ENCODE measurements around the gene PCDHGB7. TPM values are rescaled to one million over a fixed set of nuclear protein-coding genes. Genes with fewer than 3 reads are reported as not detected.

PCDHGB7 gene
- total and polyA plus RNA-seq, 10 of the 15 experiments (the other 5 are each of a cell fraction or from before 2014, with no cell fraction given) = 0.27 to 1.3 (median 0.54) TPM; not detected in 2

DNA sequence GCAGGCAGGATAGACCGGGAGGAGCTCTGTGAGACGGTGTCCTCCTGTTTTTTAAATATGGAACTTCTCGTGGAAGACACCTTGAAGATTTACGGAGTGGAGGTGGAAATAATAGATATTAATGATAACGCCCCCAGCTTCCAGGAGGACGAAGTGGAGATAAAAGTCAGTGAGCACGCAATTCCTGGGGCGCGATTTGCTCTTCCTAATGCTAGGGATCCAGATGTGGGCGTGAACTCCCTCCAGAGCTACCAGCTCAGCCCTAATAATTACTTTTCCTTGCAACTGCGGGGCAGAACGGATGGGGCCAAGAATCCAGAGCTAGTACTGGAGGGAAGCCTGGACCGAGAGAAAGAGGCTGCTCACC is 4.0 kb downstream of the PCDHGB7 start:
- no peak for ATAC-seq
- no peak for FAIRE-seq
- WGBS (ENCODE audit: insufficient coverage, insufficient replicate concordance, low lambda C conversion rate, missing lambda C conversion rate) = 32% methylated on average over 13 of the region's 13 CpGs
- ChIA-PET POLR2A (interaction anchor here (1.0 to 1.2 kb wide), 2 partner anchors 9 to 142 kb away, joined by 3 to 5 read pairs; partner anchors contain the start of gene PCDHGA10), CTCF (interaction anchor here (0.5 to 10.9 kb wide), 40 partner anchors 9 to 469 kb away, joined by 3 to 245 read pairs (median 5); partner anchors contain the start of genes PCDHGA10, PCDHGA12, PCDHGB3 and PCDHGC3), RAD21 (ENCODE audit: unreplicated experiment) (interaction anchor here (0.6 to 2.6 kb wide), 21 partner anchors 9 to 171 kb away, joined by 3 to 34 read pairs (median 6); partner anchors contain the start of genes PCDHGA10, PCDHGA12, PCDHGB3 and PCDHGC3), SMC1A (ENCODE audit: uncharacterized antibody, unreplicated experiment) (interaction anchor here (0.8 to 2.8 kb wide), 25 partner anchors 9 to 176 kb away, joined by 3 to 41 read pairs (median 5); partner anchors contain the start of genes PCDHGA10, PCDHGA12, PCDHGB3 and PCDHGC3)
- Histone ChIP-seq H4K20me1 (ENCODE audit: control insufficient read depth, insufficient read depth) (no peaks in the 10 kb centered on the region), H3K9me3 (replicated peaks; ENCODE audit: control insufficient read depth, insufficient read depth, low read length) (peaks cover 15% of the 10 kb centered on the region; the same call in 2 of the 3 replicates), H3K27me3 (replicated peaks in 1 of 2; ENCODE audit: control insufficient read depth in 2 of 2, insufficient read depth in 2 of 2, low read length in 1 of 2) (no peaks in the 10 kb centered on the region; a peak in 1 of 4 replicates), H3K9ac (ENCODE audit: control insufficient read depth, insufficient read depth, low read length) (peak overlapping the region; percentile 64), H3K27ac (ENCODE audit: control insufficient read depth, insufficient read depth) (no peak overlapping the region), H3K4me2 (ENCODE audit: control insufficient read depth, insufficient read depth) (peak overlapping the region; percentile 79), H3K36me3 (ENCODE audit: control insufficient read depth in 2 of 2, insufficient read depth in 2 of 2, low read length in 1 of 2) (no peaks in the 10 kb centered on the region), H3K79me2 (ENCODE audit: control insufficient read depth, insufficient read depth, low read length) (no peaks in the 10 kb centered on the region), H3K4me3 (peak overlapping the region; percentile 76), H3K4me1 (ENCODE audit: control insufficient read depth, insufficient read depth, low read length) (peaks cover 4% of the 10 kb centered on the region; the same call in 1 of the 2 replicates), H2AFZ (ENCODE audit: control insufficient read depth, low read depth, low read length) (peak overlapping the region; percentile 98)
- no TSS peak for BruUV-seq (replicated peaks)
- no peak for DNase-seq (ENCODE audit: low read depth, low spot score)
- intact Hi-C loops (cut with micrococcal nuclease; ENCODE audit: unreplicated experiment) = loop anchor here (1.0 to 2.0 kb wide), 3 partner anchors 53 to 137 kb away; partner anchors contain the start of gene PCDHGC3
- in situ Hi-C loops (cut with MboI) = no loop called here
- TF ChIP-seq MYB (IDR thresholded peaks at IDR 0.05; ENCODE audit: borderline replicate concordance, low read depth, low read length) (no peak), CHD2 (IDR thresholded peaks at IDR 0.05; ENCODE audit: borderline replicate concordance, low read depth, low read length) (no peak), RAD51 (IDR thresholded peaks at IDR 0.05) (no peak), EZH2 (IDR thresholded peaks at IDR 0.05; ENCODE audit: borderline replicate concordance, control insufficient read depth, low read depth, low read length) (no peak), TCF3 (IDR thresholded peaks at IDR 0.05; ENCODE audit: borderline replicate concordance, insufficient read depth, low read depth, low read length) (no peak), BRCA1 (IDR thresholded peaks at IDR 0.05; ENCODE audit: low read depth, low read length) (no peak)
- TF ChIP-seq, protein P1, sequence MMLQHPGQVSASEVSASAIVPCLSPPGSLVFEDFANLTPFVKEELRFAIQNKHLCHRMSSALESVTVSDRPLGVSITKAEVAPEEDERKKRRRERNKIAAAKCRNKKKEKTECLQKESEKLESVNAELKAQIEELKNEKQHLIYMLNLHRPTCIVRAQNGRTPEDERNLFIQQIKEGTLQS (IDR thresholded peaks at IDR 0.05; ENCODE audit: borderline replicate concordance, extremely low read depth, low read depth, low read length) = no peak
- TF ChIP-seq, protein P2, sequence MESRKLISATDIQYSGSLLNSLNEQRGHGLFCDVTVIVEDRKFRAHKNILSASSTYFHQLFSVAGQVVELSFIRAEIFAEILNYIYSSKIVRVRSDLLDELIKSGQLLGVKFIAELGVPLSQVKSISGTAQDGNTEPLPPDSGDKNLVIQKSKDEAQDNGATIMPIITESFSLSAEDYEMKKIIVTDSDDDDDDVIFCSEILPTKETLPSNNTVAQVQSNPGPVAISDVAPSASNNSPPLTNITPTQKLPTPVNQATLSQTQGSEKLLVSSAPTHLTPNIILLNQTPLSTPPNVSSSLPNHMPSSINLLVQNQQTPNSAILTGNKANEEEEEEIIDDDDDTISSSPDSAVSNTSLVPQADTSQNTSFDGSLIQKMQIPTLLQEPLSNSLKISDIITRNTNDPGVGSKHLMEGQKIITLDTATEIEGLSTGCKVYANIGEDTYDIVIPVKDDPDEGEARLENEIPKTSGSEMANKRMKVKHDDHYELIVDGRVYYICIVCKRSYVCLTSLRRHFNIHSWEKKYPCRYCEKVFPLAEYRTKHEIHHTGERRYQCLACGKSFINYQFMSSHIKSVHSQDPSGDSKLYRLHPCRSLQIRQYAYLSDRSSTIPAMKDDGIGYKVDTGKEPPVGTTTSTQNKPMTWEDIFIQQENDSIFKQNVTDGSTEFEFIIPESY (IDR thresholded peaks at IDR 0.05) = no peak
